Pancreas (tissue), 10 donors: ENCODE measurements around the gene HOXD3. TPM values are rescaled to one million over a fixed set of nuclear protein-coding genes. Genes with fewer than 3 reads are reported as not detected.

ENCODE experiments used
- ATAC-seq, 4 donors: fragments of 200-7000 bp; cut with Tn5 transposase; one replicate each; pipeline versions ENCODE4 v1.8.0 to v1.9.1; 2020; ENCODE audit warnings: mild to moderate bottlenecking in 4 of 4, moderate library complexity in 4 of 4
- DNase-seq, 6 donors: peaks; one replicate each; pipeline ENCODE4 v3.0.0-alpha.2; 2020
- FAIRE-seq: peaks from 2 replicates; lab custom pipeline; 2012; peaks lifted over from hg19 to GRCh38; lab: Jason Lieb, UNC
- H3K27ac ChIP-seq, 4 donors: fragments of 200-600 bp; sonication (generic); 1 replicate in 3 of 4; 2 replicates in 1 of 4; pipeline versions ENCODE4 v1.5.0 to v1.8.0; 2020
- H3K27me3 ChIP-seq, 4 donors: fragments of 200-600 bp; one replicate each; pipeline ENCODE4 v1.8.0; 2021
- H3K36me3 ChIP-seq, 3 donors: fragments of 200-600 bp; sonication (generic) in 1 of 3; one replicate each; pipeline versions ENCODE4 v1.5.0 to v1.8.0; 2020 to 2021
- H3K4me1 ChIP-seq, 3 donors: fragments of 200-600 bp; one replicate each; pipeline ENCODE4 v1.8.0; 2021
- H3K4me3 ChIP-seq, 4 donors: fragments of 200-600 bp; sonication (generic) in 2 of 4; one replicate each; pipeline versions ENCODE4 v1.5.0 to v1.8.0; 2020 to 2021
- H3K9me3 ChIP-seq, 4 donors: fragments of 200-600 bp; one replicate each; pipeline ENCODE4 v1.8.0; 2021
- CTCF ChIP-seq, 4 donors: fragments of 200-600 bp; sonication (generic) in 3 of 4; IDR thresholded peaks; one replicate each; pipeline versions ENCODE4 v1.5.0 to v1.8.0; 2021; ENCODE audit warnings: antibody characterized with exemption in 4 of 4
- WGBS, 2 donors: extraction: QIAGEN DNeasy Blood & Tissue Kit; methylation state at CpG; one replicate each; pipeline ENCODE4 v1.1.7; 2013; 5-methylcytosine and 5-hydroxymethylcytosine counted together
- intact Hi-C, 3 donors: fragments of 100-400 bp; cut with DNase I; formaldehyde crosslinking; loops; one replicate each; pipeline versions ENCODE4 v1.11.1 to v1.14.2; 2022
- polyA plus RNA-seq, 2 donors: library from polyadenylated mRNA; stranded (reverse); fragments of 200-250 nt; gene quantifications; one replicate each; pipeline ENCODE4 v1.2.3, GENCODE V29; 2013
- total RNA-seq, 6 donors: library from RNA; stranded (reverse); fragmentation: NEBNext Ultra II Directional in 4 of 6; extraction: Animal tissue kit (Norgen Biotek cat#: 25700) in 4 of 6; gene quantifications; one replicate each; pipeline versions ENCODE4 v1.2.1 to v1.2.4, GENCODE V29; 2021 to 2023
- donor health status: healthy with polysubstance abuse.
- donor health status: DM: no; HTN: no; CAD: no; lungs with moderate emphysema.
- donor health status: DM: no; HTN: no; CAD: no.
- donor health status: control.
- donor health status: control.
- donor health status: Bipolar disorder and iron deficiency.
- donor health status: DM: yes; HTN: yes; CAD: no.
- donor health status: DM: no; HTN: no; CAD: no.
- donor health status: DM: no; HTN: no; CAD: no.
- donor health status: DM: yes; HTN: yes; CAD: no.

HOXD3 gene
- total and polyA plus RNA-seq, 8 donors: 0.19 to 0.68 (median 0.25) TPM; not detected in 1

- TF ChIP-seq CTCF (IDR thresholded peaks at IDR 0.05): no peak
- no peak overlapping the region for H3K4me3 ChIP-seq
Observed at GRCh38 chr2:176110415-176111308, 46.4 kb upstream of the HOXD3 start.

GRCh38 chr2:176111309-176111663 is 45.8 kb upstream of the HOXD3 start:
- TF ChIP-seq CTCF (IDR thresholded peaks at IDR 0.05): peak in 1 of 4 donors; percentile 22
- Histone ChIP-seq H3K9me3 (no peaks in the 10 kb centered on the region), H3K27me3 (peaks cover 8 to 89% (median 27%) of the 10 kb centered on the region in 4 donors), H3K27ac (no peak overlapping the region), H3K4me3 (no peak overlapping the region), H3K4me1 (no peaks in the 10 kb centered on the region), H3K36me3 (no peaks in the 10 kb centered on the region)
- DNase-seq: peak in 1 of 6 donors; percentile 64
- FAIRE-seq: no peak
- ATAC-seq: peak in 3 of 4 donors; percentile 47 to 70 (median 51)
- intact Hi-C loops: no loop called here
- 4% methylated on average over 16 of the region's 16 CpGs for WGBS, 2 donors

More at GRCh38 chr2:176110415-176111308, 46.4 kb upstream of the HOXD3 start:
- WGBS, 2 donors: 15 to 19% methylated on average over 7 of the region's 7 CpGs
- Histone ChIP-seq H3K27me3 (peaks cover 8 to 83% (median 21%) of the 10 kb centered on the region in 4 donors), H3K9me3 (no peaks in the 10 kb centered on the region), H3K27ac (no peak overlapping the region), H3K4me1 (no peaks in the 10 kb centered on the region), H3K36me3 (no peaks in the 10 kb centered on the region)
- ATAC-seq (no peak), DNase-seq (no peak), FAIRE-seq (no peak)
- intact Hi-C loops: no loop called here

- H3K4me1 ChIP-seq: no peaks in the 10 kb centered on the region
- no peak for TF ChIP-seq CTCF (IDR thresholded peaks at IDR 0.05)
- no peak overlapping the region for H3K4me3 ChIP-seq
- 5 to 7% methylated on average over 29 of the region's 29 CpGs for WGBS, 2 donors
- no peak for DNase-seq
- H3K36me3 ChIP-seq: no peaks in the 10 kb centered on the region
- no peaks in the 10 kb centered on the region for H3K9me3 ChIP-seq
- ATAC-seq: no peak
- H3K27ac ChIP-seq: no peak overlapping the region
- intact Hi-C loops: no loop called here
- no peak for FAIRE-seq
- peaks cover 8 to 92% (median 33%) of the 10 kb centered on the region in 4 donors for H3K27me3 ChIP-seq
Observed at GRCh38 chr2:176111846-176112374, 45.2 kb upstream of the HOXD3 start.

- DNase-seq (no peak), ATAC-seq (no peak), FAIRE-seq (no peak)
- Histone ChIP-seq H3K36me3 (no peaks in the 10 kb centered on the region), H3K9me3 (no peaks in the 10 kb centered on the region), H3K4me3 (no peak overlapping the region), H3K4me1 (no peaks in the 10 kb centered on the region), H3K27ac (no peak overlapping the region), H3K27me3 (peaks cover 8 to 95% (median 34%) of the 10 kb centered on the region in 4 donors)
- WGBS, 2 donors: 7 to 8% methylated on average over 40 of the region's 40 CpGs
- intact Hi-C loops: no loop called here
- TF ChIP-seq CTCF (IDR thresholded peaks at IDR 0.05): no peak
Observed at GRCh38 chr2:176112375-176113302, 44.5 kb upstream of the HOXD3 start.
